Ovary (tissue), 9 donors: Measurements from ENCODE around the gene BCOR. TPM values are rescaled to one million over a fixed set of nuclear protein-coding genes. Genes with fewer than 3 reads are reported as not detected.
A peak's percentile ranks its signal among the peaks of the same experiment; 100 is the strongest.

Experiments
- DNase-seq, 5 donors: peaks; one replicate each; pipeline ENCODE4 v3.0.0-alpha.2; 2019 to 2020
- H3K27ac ChIP-seq, 2 donors: fragments of 200-600 bp; one replicate each; pipeline versions ENCODE4 v1.5.1 to v1.8.0; 2019 to 2022
- H3K27me3 ChIP-seq: fragments of 200-600 bp; one replicate; pipeline ENCODE4 v1.8.0; 2022
- H3K36me3 ChIP-seq: fragments of 200-600 bp; sonication (generic); one replicate; pipeline ENCODE4 v1.5.1; 2019
- H3K4me1 ChIP-seq: one replicate; pipeline ENCODE4 v1.8.1; 2013; ENCODE audit warnings: mild to moderate bottlenecking, moderate library complexity; ENCODE audit not compliant: insufficient read depth
- H3K4me3 ChIP-seq: fragments of 200-600 bp; sonication (generic); one replicate; pipeline ENCODE4 v1.5.1; 2017
- H3K9me3 ChIP-seq, 2 donors: fragments of 200-600 bp in 1 of 2; sonication (generic) in 1 of 2; one replicate each; pipeline versions ENCODE4 v1.5.1 to v1.8.1; 2013 to 2019; ENCODE audit warnings: mild to moderate bottlenecking in 1 of 2, moderate library complexity in 1 of 2
- EP300 ChIP-seq: sonication (generic); formaldehyde crosslinking; IDR thresholded peaks from one replicate; pipeline ENCODE4 v1.6.1; 2017; ENCODE audit warnings: antibody characterized with exemption
- POLR2A ChIP-seq: fragments of 450-650 bp; IDR thresholded peaks from one replicate; pipeline ENCODE4 v1.6.1; 2017; ENCODE audit warnings: antibody characterized with exemption, mild to moderate bottlenecking, moderate library complexity
- WGBS, 3 donors: extraction: QIAGEN DNeasy Blood & Tissue Kit in 1 of 3; methylation state at CpG; one replicate each; pipeline versions ENCODE4 v1.1.5 to v1.1.7; 2013 to 2017; 5-methylcytosine and 5-hydroxymethylcytosine counted together
- intact Hi-C, 4 donors: fragments of 100-400 bp; cut with DNase I; formaldehyde crosslinking; loops; one replicate each; pipeline versions ENCODE4 v1.11.0 to v1.15.1; 2022 to 2023
- polyA plus RNA-seq, 2 donors: library from polyadenylated mRNA; stranded (reverse); fragments of 200-250 nt in 1 of 2; fragments of 350-450 nt in 1 of 2; fragmentation: Illumina TruSeq in 1 of 2; extraction: RNeasy Lipid Tissue Mini Kit (QIAGEN cat#74804) in 1 of 2; gene quantifications; one replicate each; pipeline ENCODE4 v1.2.3, GENCODE V29; 2013 to 2014
- total RNA-seq, 7 donors: library from RNA; depleted of rRNA in 2 of 7; stranded (reverse); fragments of >200 nt in 2 of 7; fragmentation: NEBNext Ultra II Directional in 3 of 7; extraction: Animal tissue kit (Norgen Biotek cat#: 25700) in 3 of 7; gene quantifications; one replicate each; pipeline versions ENCODE4 v1.1.0 to v1.2.4, GENCODE V29; 2016 to 2023
- TF ChIP-seq, protein P1 (sequence below), 3 donors: fragments of 450-650 bp in 2 of 3; fragments of 200-600 bp in 1 of 3; IDR thresholded peaks; one replicate each; pipeline versions ENCODE4 v1.5.1 to v1.8.0; 2016 to 2022; ENCODE audit warnings: antibody characterized with exemption in 3 of 3, mild to moderate bottlenecking in 1 of 3
- donor health status: DM: no; HTN: no; CAD: no; lungs with moderate emphysema.
- donor health status: DM: no; HTN: no; CAD: no.
- donor health status: Bipolar disorder and iron deficiency.
- donor health status: DM: yes; HTN: yes; CAD: no.
- donor health status: DM: no; HTN: no; CAD: no.
- donor health status: DM: yes; HTN: yes; CAD: no.

Gene BCOR
- total and polyA plus RNA-seq, 9 donors, result 17.7 to 57.2 (median 42.3) TPM

- intact Hi-C loops, result loop anchor here (5.0 to 10.0 kb wide), 6 partner anchors 74 to 198 kb away; partner anchors contain the start of gene BCOR (in 1 of the 4)
- TF ChIP-seq POLR2A (no peak), EP300 (no peak)
- TF ChIP-seq, protein P1, sequence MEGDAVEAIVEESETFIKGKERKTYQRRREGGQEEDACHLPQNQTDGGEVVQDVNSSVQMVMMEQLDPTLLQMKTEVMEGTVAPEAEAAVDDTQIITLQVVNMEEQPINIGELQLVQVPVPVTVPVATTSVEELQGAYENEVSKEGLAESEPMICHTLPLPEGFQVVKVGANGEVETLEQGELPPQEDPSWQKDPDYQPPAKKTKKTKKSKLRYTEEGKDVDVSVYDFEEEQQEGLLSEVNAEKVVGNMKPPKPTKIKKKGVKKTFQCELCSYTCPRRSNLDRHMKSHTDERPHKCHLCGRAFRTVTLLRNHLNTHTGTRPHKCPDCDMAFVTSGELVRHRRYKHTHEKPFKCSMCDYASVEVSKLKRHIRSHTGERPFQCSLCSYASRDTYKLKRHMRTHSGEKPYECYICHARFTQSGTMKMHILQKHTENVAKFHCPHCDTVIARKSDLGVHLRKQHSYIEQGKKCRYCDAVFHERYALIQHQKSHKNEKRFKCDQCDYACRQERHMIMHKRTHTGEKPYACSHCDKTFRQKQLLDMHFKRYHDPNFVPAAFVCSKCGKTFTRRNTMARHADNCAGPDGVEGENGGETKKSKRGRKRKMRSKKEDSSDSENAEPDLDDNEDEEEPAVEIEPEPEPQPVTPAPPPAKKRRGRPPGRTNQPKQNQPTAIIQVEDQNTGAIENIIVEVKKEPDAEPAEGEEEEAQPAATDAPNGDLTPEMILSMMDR (IDR thresholded peaks at IDR 0.05), result no peak
- peak in 2 of 5 donors; percentile 64 to 73 for DNase-seq
- Histone ChIP-seq H3K4me3 (peak overlapping the region; percentile 49), H3K27ac (peak overlapping the region; percentile 79 to 86), H3K27me3 (no peaks in the 10 kb centered on the region), H3K36me3 (no peaks in the 10 kb centered on the region), H3K9me3 (peaks cover 0 to 5% of the 10 kb centered on the region in 2 donors), H3K4me1 (peaks cover 4% of the 10 kb centered on the region)
- 9 to 14% (median 13%) methylated on average over 35 of the region's 35 CpGs for WGBS, 3 donors
Observed at GRCh38 chrX:40012868-40013265, 84.9 kb downstream of the BCOR start.

DNA sequence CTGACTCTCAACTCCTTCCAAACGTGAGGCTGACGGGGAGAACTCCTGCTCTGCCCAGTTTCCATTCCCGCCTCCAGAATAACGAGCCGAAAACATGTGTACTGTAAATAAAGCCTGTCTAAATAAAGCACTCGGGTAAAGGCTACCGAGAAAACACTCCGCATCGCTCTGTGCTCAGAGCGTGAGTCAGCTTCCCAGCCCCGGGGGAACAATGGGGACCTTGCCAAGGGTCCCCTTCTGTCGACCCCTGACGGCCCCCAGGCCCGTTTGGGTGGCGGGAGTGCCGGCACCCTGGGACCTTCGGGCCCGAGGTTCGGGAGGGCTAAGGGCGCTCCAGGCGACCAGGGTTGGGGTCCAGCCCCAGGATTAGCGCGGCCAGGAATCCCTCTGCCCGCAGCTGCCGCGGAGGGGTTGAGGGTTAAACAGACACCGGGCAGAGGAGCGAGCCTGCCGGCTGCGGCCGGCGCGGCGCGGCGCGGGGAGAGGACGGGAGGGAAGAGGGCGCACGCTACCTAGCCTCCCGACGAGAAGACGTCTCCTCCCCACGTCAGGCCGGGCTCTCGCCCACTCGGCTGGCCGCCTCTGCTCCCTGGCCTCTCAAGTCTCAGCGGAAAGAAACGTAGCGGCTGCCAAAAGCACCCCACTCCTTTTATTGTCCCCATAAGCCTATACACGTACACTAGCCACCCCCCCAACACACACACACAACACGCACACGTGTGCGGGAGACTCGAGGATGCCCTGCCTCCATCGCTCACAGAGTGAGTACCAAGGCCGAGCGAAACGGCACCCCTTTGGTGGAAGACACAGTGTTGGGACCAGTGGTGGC is 85.5 kb downstream of the BCOR start:
- intact Hi-C loops, result loop anchor here (5.0 to 10.0 kb wide), 6 partner anchors 75 to 197 kb away; partner anchors contain the start of gene BCOR (in 1 of the 4)
- WGBS, 3 donors, result 7 to 10% (median 10%) methylated on average over 60 of the region's 60 CpGs
- Histone ChIP-seq H3K4me3 (peak overlapping the region; percentile 49), H3K27ac (peak overlapping the region; percentile 79 to 86), H3K36me3 (no peaks in the 10 kb centered on the region), H3K9me3 (peaks cover 0 to 5% of the 10 kb centered on the region in 2 donors), H3K27me3 (no peaks in the 10 kb centered on the region), H3K4me1 (peaks cover 4% of the 10 kb centered on the region)
- TF ChIP-seq EP300, result no peak
- no peak for TF ChIP-seq POLR2A
- TF ChIP-seq, protein P1 (IDR thresholded peaks at IDR 0.05), result no peak
- DNase-seq, result peak; percentile 46 to 67 (median 65)

DNA sequence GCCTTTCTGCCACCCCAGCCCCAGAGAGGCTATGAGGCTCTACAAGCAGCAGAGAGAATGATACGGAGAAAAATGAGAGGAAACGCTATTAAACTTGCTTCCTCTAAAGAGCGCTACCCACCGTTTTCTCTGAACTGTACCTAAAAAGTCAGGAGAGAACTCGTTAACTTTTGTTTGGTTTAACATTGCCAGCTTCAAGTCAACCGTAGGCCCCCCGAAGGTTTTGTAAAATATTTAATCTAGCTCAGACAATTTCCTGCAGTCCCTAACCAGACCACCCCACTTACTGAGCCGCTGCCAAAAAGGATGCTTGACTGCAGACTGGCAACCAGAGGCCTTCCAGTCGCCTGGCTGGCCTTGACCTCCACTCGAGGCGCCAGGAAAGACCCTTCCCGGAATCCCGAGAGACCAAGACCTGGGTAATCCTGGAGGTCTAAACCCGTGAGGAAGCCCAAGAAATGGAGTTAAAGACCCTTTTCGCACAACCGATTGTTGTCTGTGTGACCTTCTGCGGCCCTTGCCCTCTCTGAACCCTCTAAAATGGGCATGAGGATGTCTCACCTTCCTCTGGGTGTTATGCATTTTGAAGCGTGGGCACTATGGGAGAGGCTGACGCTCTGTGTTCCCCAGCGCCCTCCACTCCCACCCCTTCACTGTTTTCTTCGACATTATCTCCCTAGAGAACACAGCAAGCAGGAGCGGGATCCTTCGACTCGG is 86.3 kb downstream of the BCOR start:
- no peaks in the 10 kb centered on the region for H3K9me3 ChIP-seq
- intact Hi-C loops, result loop anchor here (5.0 to 10.0 kb wide), 6 partner anchors 76 to 197 kb away; partner anchors contain the start of gene BCOR (in 1 of the 4)
- DNase-seq, result peak in 3 of 5 donors; percentile 20 to 35 (median 29)
- no peak for TF ChIP-seq EP300
- TF ChIP-seq, protein P1 (IDR thresholded peaks at IDR 0.05), result no peak
- TF ChIP-seq POLR2A, result no peak
- H3K36me3 ChIP-seq, result no peaks in the 10 kb centered on the region
- H3K27me3 ChIP-seq, result no peaks in the 10 kb centered on the region
- H3K4me1 ChIP-seq, result peaks cover 4% of the 10 kb centered on the region
- WGBS, 3 donors, result 35 to 44% (median 39%) methylated on average over 24 of the region's 24 CpGs
- peak overlapping the region in 1 of 2 donors; percentile 86 for H3K27ac ChIP-seq
- H3K4me3 ChIP-seq, result no peak overlapping the region

- intact Hi-C loops, result loop anchor here (5.0 to 10.0 kb wide), 6 partner anchors 77 to 196 kb away; partner anchors contain the start of gene BCOR (in 1 of the 4)
- no peaks in the 10 kb centered on the region for H3K9me3 ChIP-seq
- TF ChIP-seq, protein P1 (IDR thresholded peaks at IDR 0.05), result no peak
- TF ChIP-seq POLR2A (no peak), EP300 (no peak)
- no peak overlapping the region for H3K27ac ChIP-seq
- peaks cover 6% of the 10 kb centered on the region for H3K4me1 ChIP-seq
- no peaks in the 10 kb centered on the region for H3K36me3 ChIP-seq
- no peaks in the 10 kb centered on the region for H3K27me3 ChIP-seq
- 53 to 70% (median 55%) methylated on average over 21 of the region's 21 CpGs for WGBS, 3 donors
- H3K4me3 ChIP-seq, result no peak overlapping the region
- DNase-seq, result peak in 1 of 5 donors; percentile 21
Observed at GRCh38 chrX:40010550-40011321, 87.0 kb downstream of the BCOR start.
